HepG2 (cell line): Measurements from ENCODE around the gene MSMB. TPM values are rescaled to one million over a fixed set of nuclear protein-coding genes. Genes with fewer than 3 reads are reported as not detected.

ENCODE experiments used
- ARNT2 ChIP-seq: sonication (generic); formaldehyde crosslinking; IDR thresholded peaks from 2 replicates; pipeline ENCODE4 v1.8.0; 2022; ENCODE audit warnings: mild to moderate bottlenecking, low read depth, missing genetic modification reagents, moderate library complexity
- CBX1 ChIP-seq: IDR thresholded peaks from one replicate; pipeline ENCODE4 v1.6.1; 2016; ENCODE audit warnings: antibody characterized with exemption, low read depth
- CENPX ChIP-seq: sonication (generic); formaldehyde crosslinking; IDR thresholded peaks from 2 replicates; pipeline ENCODE4 v1.9.0; 2021; ENCODE audit warnings: mild to moderate bottlenecking, missing genetic modification reagents, moderate library complexity
- ELF3 ChIP-seq: IDR thresholded peaks from 2 replicates; pipeline ENCODE4 v1.6.1; 2016; ENCODE audit warnings: missing genetic modification reagents, missing compliant biosample characterization
- ETV6 ChIP-seq: sonication (generic); formaldehyde crosslinking; conservative IDR thresholded peaks from 2 replicates; pipeline ENCODE4 v1.4.0; 2020; ENCODE audit warnings: missing genetic modification reagents
- JDP2 ChIP-seq: sonication (generic); formaldehyde crosslinking; IDR thresholded peaks from 2 replicates; pipeline ENCODE4 v1.8.1; 2022; ENCODE audit warnings: missing genetic modification reagents, borderline replicate concordance
- JUND ChIP-seq: sonication (generic); formaldehyde crosslinking; IDR thresholded peaks from 2 replicates; pipeline ENCODE4 v1.8.0; 2022; ENCODE audit warnings: mild to moderate bottlenecking, missing genetic modification reagents
- NKX3-1 ChIP-seq: sonication (generic); formaldehyde crosslinking; IDR thresholded peaks from 2 replicates; pipeline ENCODE4 v1.5.0; 2020; ENCODE audit warnings: missing genetic modification reagents
- POGZ ChIP-seq: sonication (generic); formaldehyde crosslinking; IDR thresholded peaks from 2 replicates; pipeline ENCODE4 v1.4.0; 2020; ENCODE audit warnings: mild to moderate bottlenecking, missing genetic modification reagents
- RCOR2 ChIP-seq: IDR thresholded peaks from 2 replicates; pipeline ENCODE4 v1.6.1; 2016; ENCODE audit warnings: missing biosample characterization, missing genetic modification reagents
- SMAD3 ChIP-seq: sonication (generic); formaldehyde crosslinking; IDR thresholded peaks from 2 replicates; pipeline ENCODE4 v1.4.0; 2020; ENCODE audit warnings: missing genetic modification reagents
- SPEN ChIP-seq: sonication (generic); formaldehyde crosslinking; IDR thresholded peaks from 2 replicates; pipeline ENCODE4 v1.5.1; 2020; ENCODE audit warnings: low read depth, mild to moderate bottlenecking, missing genetic modification reagents
- SUZ12 ChIP-seq: fragments of 150-350 bp; IDR thresholded peaks from 2 replicates; pipeline ENCODE4 v1.6.1; 2014; ENCODE audit warnings: low read depth, low read length
- ZNF256 ChIP-seq: sonication (generic); formaldehyde crosslinking; conservative IDR thresholded peaks from 2 replicates; pipeline ENCODE4 v1.4.0; 2020; ENCODE audit warnings: missing genetic modification reagents
- ZNF280B ChIP-seq: sonication (generic); formaldehyde crosslinking; IDR thresholded peaks from 2 replicates; pipeline ENCODE4 v1.5.0; 2020; ENCODE audit warnings: missing genetic modification reagents, mild to moderate bottlenecking, borderline replicate concordance
- ZNF282 ChIP-seq: fragments of 450-650 bp; IDR thresholded peaks from 2 replicates; pipeline ENCODE4 v1.6.1; 2018; ENCODE audit not compliant: partially characterized antibody
- ZNF326 ChIP-seq: sonication (generic); formaldehyde crosslinking; IDR thresholded peaks from 2 replicates; pipeline ENCODE4 v1.4.0; 2020; ENCODE audit warnings: missing genetic modification reagents, borderline replicate concordance
- ZNF329 ChIP-seq: sonication (generic); formaldehyde crosslinking; IDR thresholded peaks from 2 replicates; pipeline ENCODE4 v1.9.0; 2021; ENCODE audit warnings: low read depth, mild to moderate bottlenecking, missing genetic modification reagents
- ZNF335 ChIP-seq: sonication (generic); formaldehyde crosslinking; IDR thresholded peaks from 2 replicates; pipeline ENCODE4 v1.4.0; 2020; ENCODE audit warnings: missing genetic modification reagents
- ZNF354B ChIP-seq: sonication (generic); formaldehyde crosslinking; IDR thresholded peaks from 2 replicates; pipeline ENCODE4 v1.8.0; 2022; ENCODE audit warnings: mild to moderate bottlenecking, missing genetic modification reagents
- ZNF460 ChIP-seq: sonication (generic); formaldehyde crosslinking; IDR thresholded peaks from 2 replicates; pipeline ENCODE4 v1.5.1; 2020; ENCODE audit warnings: missing genetic modification reagents, mild to moderate bottlenecking, borderline replicate concordance
- ZNF512 ChIP-seq: sonication (generic); formaldehyde crosslinking; IDR thresholded peaks from 2 replicates; pipeline ENCODE4 v1.4.0; 2020; ENCODE audit warnings: mild to moderate bottlenecking, missing genetic modification reagents
- ZNF557 ChIP-seq: sonication (generic); formaldehyde crosslinking; IDR thresholded peaks from 2 replicates; pipeline ENCODE4 v1.4.0; 2020; ENCODE audit warnings: missing genetic modification reagents
- ZNF749 ChIP-seq: sonication (generic); formaldehyde crosslinking; IDR thresholded peaks from 2 replicates; pipeline ENCODE4 v1.8.0; 2022; ENCODE audit warnings: mild to moderate bottlenecking, missing genetic modification reagents, moderate library complexity, borderline replicate concordance
- polyA plus RNA-seq, 8 experiments: library from polyadenylated mRNA; depleted of rRNA in 3 of 8; stranded (reverse) in 7 of 8; unstranded in 1 of 8; fragments of >200 nt; fragmentation: Illumina TruSeq in 4 of 8; extraction: Trizol in 4 of 8; gene quantifications; 2 replicates each; pipeline versions ENCODE4 v1.2.1 to v1.2.3, GENCODE V29; 2011 to 2016; ENCODE audit warnings: low read depth in 4 of 8, missing spikeins in 1 of 8, mixed read lengths in 1 of 8; ENCODE audit not compliant: insufficient read depth in 1 of 8
- total RNA-seq, 5 experiments: library from RNA; depleted of rRNA; stranded (reverse); fragments of >200 nt; fragmentation: Illumina TruSeq; extraction: Trizol; gene quantifications; 2 replicates each; pipeline ENCODE4 v1.2.3, GENCODE V29; 2016; ENCODE audit warnings: low read depth in 1 of 5
- TF ChIP-seq, protein P1 (sequence below): IDR thresholded peaks from 2 replicates; pipeline ENCODE4 v1.6.1; 2016
- TF ChIP-seq, protein P2 (sequence below): sonication (generic); formaldehyde crosslinking; IDR thresholded peaks from 2 replicates; pipeline ENCODE4 v1.5.1; 2020; ENCODE audit warnings: mild to moderate bottlenecking, missing genetic modification reagents, borderline replicate concordance

The MSMB gene
- total and polyA plus RNA-seq, 2 of the 13 experiments (the other 11 are each of a cell fraction or from before 2014, with no cell fraction given) = 0.84 TPM; not detected in 1

GRCh38 chr10:46022978-46023702, 22.9 kb downstream of the MSMB start (continued):
- TF ChIP-seq, protein P1, sequence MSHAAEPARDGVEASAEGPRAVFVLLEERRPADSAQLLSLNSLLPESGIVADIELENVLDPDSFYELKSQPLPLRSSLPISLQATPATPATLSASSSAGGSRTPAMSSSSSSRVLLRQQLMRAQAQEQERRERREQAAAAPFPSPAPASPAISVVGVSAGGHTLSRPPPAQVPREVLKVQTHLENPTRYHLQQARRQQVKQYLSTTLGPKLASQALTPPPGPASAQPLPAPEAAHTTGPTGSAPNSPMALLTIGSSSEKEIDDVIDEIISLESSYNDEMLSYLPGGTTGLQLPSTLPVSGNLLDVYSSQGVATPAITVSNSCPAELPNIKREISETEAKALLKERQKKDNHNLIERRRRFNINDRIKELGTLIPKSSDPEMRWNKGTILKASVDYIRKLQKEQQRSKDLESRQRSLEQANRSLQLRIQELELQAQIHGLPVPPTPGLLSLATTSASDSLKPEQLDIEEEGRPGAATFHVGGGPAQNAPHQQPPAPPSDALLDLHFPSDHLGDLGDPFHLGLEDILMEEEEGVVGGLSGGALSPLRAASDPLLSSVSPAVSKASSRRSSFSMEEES = peak; percentile 80
- TF ChIP-seq JUND (CRISPR knock-in tag) (no peak; the same call in 1 of the 2 replicates), SUZ12 (no peak), CENPX (CRISPR knock-in tag) (no peak), ZNF256 (no peak; the same call in 1 of the 2 replicates), ZNF326 (CRISPR knock-in tag) (no peak; the same call in 1 of the 2 replicates), NKX3-1 (CRISPR knock-in tag) (peak; percentile 90), RCOR2 (no peak), ZNF557 (CRISPR knock-in tag) (no peak), SPEN (CRISPR knock-in tag) (peak; percentile 92), JDP2 (no peak; the same call in 1 of the 2 replicates), POGZ (CRISPR knock-in tag) (peak; percentile 89), ZNF354B (CRISPR knock-in tag) (no peak), SMAD3 (CRISPR knock-in tag) (peak; percentile 59; the same call in 1 of the 2 replicates), ZNF749 (no peak), CBX1 (peak; percentile 66), ZNF460 (peak; percentile 52; the same call in 1 of the 2 replicates), ZNF329 (peak; percentile 82; the same call in 1 of the 2 replicates), ZNF282 (no peak), ETV6 (peak; percentile 46; the same call in 1 of the 2 replicates), ZNF335 (CRISPR knock-in tag) (peak; percentile 76; the same call in 1 of the 2 replicates), ZNF280B (CRISPR knock-in tag) (peak; percentile 87), ZNF512 (peak; percentile 50; the same call in 1 of the 2 replicates), ARNT2 (CRISPR knock-in tag) (peak; percentile 95), ELF3 (CRISPR knock-in tag) (peak; percentile 70)
- TF ChIP-seq, protein P2, sequence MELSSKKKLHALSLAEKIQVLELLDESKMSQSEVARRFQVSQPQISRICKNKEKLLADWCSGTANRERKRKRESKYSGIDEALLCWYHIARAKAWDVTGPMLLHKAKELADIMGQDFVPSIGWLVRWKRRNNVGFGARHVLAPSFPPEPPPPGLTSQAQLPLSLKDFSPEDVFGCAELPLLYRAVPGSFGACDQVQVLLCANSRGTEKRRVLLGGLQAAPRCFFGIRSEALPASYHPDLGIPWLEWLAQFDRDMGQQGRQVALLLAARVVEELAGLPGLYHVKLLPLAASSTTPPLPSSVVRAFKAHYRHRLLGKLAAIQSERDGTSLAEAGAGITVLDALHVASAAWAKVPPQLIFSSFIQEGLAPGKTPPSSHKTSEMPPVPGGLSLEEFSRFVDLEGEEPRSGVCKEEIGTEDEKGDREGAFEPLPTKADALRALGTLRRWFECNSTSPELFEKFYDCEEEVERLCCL (CRISPR knock-in tag) = 0 out of 2 replicates have a peak, but pooled peaks have one; percentile 64
